HEK293 (cell line): ENCODE results near the gene YIF1B.
A peak's percentile ranks its signal among the peaks of the same experiment; 100 is the strongest.

ENCODE experiments used
- CTCF ChIA-PET: fragments of 350-600 bp; formaldehyde crosslinking; extraction: SDS; loops from one replicate; lab custom pipeline; 2021; ENCODE audit warnings: antibody characterized with exemption; lab: Yijun Ruan, JAX
- POLR2A ChIA-PET: fragments of 300-600 bp; formaldehyde crosslinking; extraction: SDS; loops from one replicate; lab custom pipeline; 2020; ENCODE audit warnings: antibody characterized with exemption, inconsistent platforms; lab: Yijun Ruan, JAX
- H3K27ac ChIP-seq: fragments of 200-500 bp; sonication (Bioruptor generic); 2 replicates; pipeline ENCODE4 v1.5.1; 2014; ENCODE audit warnings: low read depth, low read length, control low read depth, inconsistent platforms; ENCODE audit errors: extremely low read depth
- H3K36me3 ChIP-seq, 2 experiments: fragments of 200-500 bp in 1 of 2; sonication (Bioruptor generic) in 1 of 2; 1 replicate in 1 of 2; 2 replicates in 1 of 2; pipeline ENCODE4 v1.5.1; 2014 to 2017; ENCODE audit warnings: inconsistent platforms in 2 of 2, low read length in 2 of 2; ENCODE audit not compliant: control insufficient read depth in 2 of 2, insufficient read depth in 1 of 2
- H3K4me1 ChIP-seq: fragments of 200-500 bp; sonication (Bioruptor generic); 2 replicates; pipeline ENCODE4 v1.5.1; 2014; ENCODE audit warnings: mild to moderate bottlenecking, low read length, inconsistent platforms; ENCODE audit not compliant: control insufficient read depth, insufficient read depth
- H3K4me3 ChIP-seq: 2 replicates; pipeline ENCODE4 v1.5.1; 2011; ENCODE audit warnings: low read depth, mild to moderate bottlenecking, control low read depth, low read length, moderate library complexity
- H3K9me3 ChIP-seq: fragments of 200-500 bp; sonication (Bioruptor generic); 2 replicates; pipeline ENCODE4 v1.5.1; 2014; ENCODE audit warnings: low read depth, low read length, inconsistent platforms; ENCODE audit not compliant: control insufficient read depth, insufficient read depth
- BCL6B ChIP-seq: fragments of 450-650 bp; formaldehyde crosslinking; IDR thresholded peaks from 2 replicates; pipeline ENCODE4 v1.5.1; 2017; ENCODE audit warnings: missing biosample characterization, missing genetic modification characterization
- INSM2 ChIP-seq: fragments of 450-650 bp; formaldehyde crosslinking; IDR thresholded peaks from 2 replicates; pipeline ENCODE4 v1.5.1; 2016; ENCODE audit warnings: missing biosample characterization, missing genetic modification characterization
- KLF17 ChIP-seq: fragments of 450-650 bp; formaldehyde crosslinking; IDR thresholded peaks from 2 replicates; pipeline ENCODE4 v1.5.1; 2016; ENCODE audit warnings: missing biosample characterization, missing genetic modification characterization
- RBAK ChIP-seq: fragments of 450-650 bp; formaldehyde crosslinking; IDR thresholded peaks from 2 replicates; pipeline ENCODE4 v1.5.1; 2016; ENCODE audit warnings: missing biosample characterization, missing genetic modification characterization
- ZBTB17 ChIP-seq: fragments of 450-650 bp; formaldehyde crosslinking; IDR thresholded peaks from 2 replicates; pipeline ENCODE4 v1.5.1; 2016; ENCODE audit warnings: missing biosample characterization, missing genetic modification characterization
- ZBTB48 ChIP-seq: fragments of 450-650 bp; formaldehyde crosslinking; IDR thresholded peaks from 2 replicates; pipeline ENCODE4 v1.5.1; 2016; ENCODE audit warnings: missing biosample characterization, missing genetic modification characterization
- ZFHX2 ChIP-seq: fragments of 450-650 bp; formaldehyde crosslinking; conservative IDR thresholded peaks from 2 replicates; pipeline ENCODE4 v1.5.1; 2016; ENCODE audit warnings: missing biosample characterization, missing genetic modification characterization
- ZFP37 ChIP-seq: fragments of 450-650 bp; formaldehyde crosslinking; IDR thresholded peaks from 2 replicates; pipeline ENCODE4 v1.5.1; 2016; ENCODE audit warnings: missing biosample characterization, missing genetic modification characterization
- ZIC2 ChIP-seq: fragments of 450-650 bp; formaldehyde crosslinking; IDR thresholded peaks from 2 replicates; pipeline ENCODE4 v1.5.1; 2016; ENCODE audit warnings: missing biosample characterization, missing genetic modification characterization
- ZNF10 ChIP-seq: fragments of 450-650 bp; formaldehyde crosslinking; IDR thresholded peaks from 2 replicates; pipeline ENCODE4 v1.5.1; 2017; ENCODE audit warnings: missing biosample characterization, missing genetic modification characterization
- ZNF112 ChIP-seq: fragments of 450-650 bp; formaldehyde crosslinking; IDR thresholded peaks from 2 replicates; pipeline ENCODE4 v1.5.0; 2017; ENCODE audit warnings: missing biosample characterization, missing genetic modification characterization
- ZNF211 ChIP-seq: fragments of 450-650 bp; formaldehyde crosslinking; IDR thresholded peaks from 2 replicates; pipeline ENCODE4 v1.5.1; 2016; ENCODE audit warnings: low read depth, missing biosample characterization, missing genetic modification characterization
- ZNF223 ChIP-seq: fragments of 450-650 bp; formaldehyde crosslinking; IDR thresholded peaks from 2 replicates; pipeline ENCODE4 v1.5.1; 2016; ENCODE audit warnings: missing biosample characterization, missing genetic modification characterization
- ZNF335 ChIP-seq: fragments of 450-650 bp; formaldehyde crosslinking; conservative IDR thresholded peaks from 2 replicates; pipeline ENCODE4 v1.5.1; 2016; ENCODE audit warnings: missing biosample characterization, missing genetic modification characterization
- ZNF529 ChIP-seq: fragments of 450-650 bp; formaldehyde crosslinking; IDR thresholded peaks from 2 replicates; pipeline ENCODE4 v1.5.1; 2017; ENCODE audit warnings: missing genetic modification characterization, missing biosample characterization; ENCODE audit not compliant: insufficient replicate concordance
- ZNF560 ChIP-seq: fragments of 450-650 bp; formaldehyde crosslinking; IDR thresholded peaks from 2 replicates; pipeline ENCODE4 v1.5.1; 2017; ENCODE audit warnings: missing biosample characterization, missing genetic modification characterization, borderline replicate concordance
- ZNF621 ChIP-seq: fragments of 450-650 bp; formaldehyde crosslinking; IDR thresholded peaks from 2 replicates; pipeline ENCODE4 v1.5.1; 2017; ENCODE audit warnings: missing biosample characterization, missing genetic modification characterization
- ZNF660 ChIP-seq: fragments of 450-650 bp; IDR thresholded peaks from 2 replicates; pipeline ENCODE4 v1.5.1; 2018; ENCODE audit warnings: missing biosample characterization, mild to moderate bottlenecking, missing genetic modification characterization
- ZNF677 ChIP-seq: fragments of 450-650 bp; IDR thresholded peaks from 2 replicates; pipeline ENCODE4 v1.5.0; 2018; ENCODE audit warnings: missing biosample characterization, mild to moderate bottlenecking, missing genetic modification characterization, moderate library complexity
- ZNF747 ChIP-seq: fragments of 450-650 bp; formaldehyde crosslinking; IDR thresholded peaks from 2 replicates; pipeline ENCODE4 v1.5.1; 2016; ENCODE audit warnings: missing biosample characterization, missing genetic modification characterization
- ZNF791 ChIP-seq: fragments of 450-650 bp; formaldehyde crosslinking; IDR thresholded peaks from 2 replicates; pipeline ENCODE4 v1.5.1; 2016; ENCODE audit warnings: missing biosample characterization, missing genetic modification characterization
- TF ChIP-seq, protein P1 (sequence below): fragments of 450-650 bp; formaldehyde crosslinking; IDR thresholded peaks from 2 replicates; pipeline ENCODE4 v1.5.1; 2016; ENCODE audit warnings: missing biosample characterization, missing genetic modification characterization

YIF1B gene

DNA sequence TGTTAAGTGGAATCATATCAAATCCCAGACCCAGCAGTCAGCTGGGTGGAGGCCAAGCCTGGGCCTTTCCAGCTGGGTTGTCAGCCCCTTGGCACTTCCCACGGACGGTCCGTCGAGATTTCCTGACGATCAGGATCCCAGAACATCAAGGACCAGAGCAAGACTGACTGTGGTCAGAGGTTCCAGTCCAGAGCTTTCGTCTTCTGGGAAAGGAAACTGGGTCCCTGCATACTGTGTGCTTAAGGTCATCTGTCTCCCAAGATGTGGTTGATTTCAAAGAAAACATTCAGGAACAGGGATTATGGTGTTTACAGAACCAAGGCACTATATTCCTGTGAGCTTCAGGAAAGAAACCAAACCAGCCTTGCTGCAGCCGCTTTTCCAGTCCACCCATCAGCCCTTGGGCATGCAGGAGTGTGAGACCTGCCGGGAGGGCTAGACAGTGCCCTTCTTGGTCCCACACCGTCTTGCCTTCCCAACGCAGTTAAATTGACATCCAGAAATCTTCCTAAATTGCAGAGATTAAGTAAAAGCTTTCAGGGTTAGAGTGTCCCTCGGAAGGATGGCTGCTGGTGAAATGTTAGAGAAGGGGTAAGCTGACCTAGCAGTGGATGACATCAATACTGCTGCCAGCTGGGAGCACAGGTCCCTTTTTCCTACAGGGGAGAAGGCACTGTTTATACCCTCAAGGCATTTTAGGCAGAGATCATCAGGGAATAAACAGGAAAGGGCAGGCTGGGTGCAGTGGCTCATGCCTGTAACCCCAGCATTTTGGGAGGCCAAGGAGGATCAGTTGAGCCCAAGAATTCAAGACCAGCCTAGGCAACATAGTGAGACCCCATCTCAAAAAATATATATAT lies 16.7 kb downstream of the YIF1B start:
- Histone ChIP-seq H3K9me3 (no peaks in the 10 kb centered on the region), H3K36me3 (no peaks in the 10 kb centered on the region; a peak in 1 of 3 replicates), H3K27ac (peak overlapping the region; percentile 8; the same call in 1 of the 2 replicates), H3K4me1 (no peaks in the 10 kb centered on the region), H3K4me3 (no peak overlapping the region)
- TF ChIP-seq ZBTB17 (tag by site-specific recombination) (peak; percentile 29; the same call in 1 of the 2 replicates), ZFP37 (tag by site-specific recombination) (no peak), BCL6B (peak; percentile 7; the same call in 1 of the 2 replicates)
- POLR2A ChIA-PET = interaction anchor here (0.6 to 1.4 kb wide), 4 partner anchors 11 to 44 kb away, joined by 3 to 5 read pairs (median 4); partner anchors contain the start of gene PPP1R14A
- CTCF ChIA-PET = interaction anchor here (0.6 to 1.1 kb wide), 7 partner anchors 10 to 396 kb away, joined by 3 to 8 read pairs (median 4); no protein-coding TSS in a partner anchor

DNA sequence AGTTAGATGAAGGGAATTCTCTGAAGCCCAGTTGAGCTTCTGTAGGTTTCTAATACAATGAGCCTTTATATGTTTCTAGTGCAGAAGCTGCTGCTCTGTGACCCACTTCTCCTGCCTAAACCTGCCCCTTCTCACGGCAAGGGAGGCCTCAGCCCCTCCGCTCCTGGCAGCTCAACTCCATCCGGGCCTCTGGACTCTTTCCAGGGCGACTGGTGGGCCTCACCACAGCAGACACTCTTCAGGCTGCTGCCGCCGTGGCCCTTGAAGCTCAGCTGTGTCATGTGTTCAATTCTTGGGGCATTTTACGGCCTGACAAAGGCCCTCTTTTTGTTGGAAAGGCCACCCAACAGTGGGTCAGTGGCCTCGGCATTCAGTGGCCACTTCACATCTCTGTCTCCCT lies 21.7 kb downstream of the YIF1B start:
- POLR2A ChIA-PET = interaction anchor here (0.7 to 1.8 kb wide), 2 partner anchors 28 to 632 kb away, joined by 3 to 5 read pairs; no protein-coding TSS in a partner anchor
- Histone ChIP-seq H3K36me3 (peaks cover 29 to 40% of the 10 kb centered on the region in 2 experiments; a peak in 2 of 3 replicates), H3K4me1 (no peaks in the 10 kb centered on the region), H3K27ac (no peak overlapping the region), H3K9me3 (no peaks in the 10 kb centered on the region), H3K4me3 (no peak overlapping the region)
- CTCF ChIA-PET = interaction anchor here (0.7 to 1.6 kb wide), 4 partner anchors 9 to 61 kb away, joined by 3 to 7 read pairs (median 4); partner anchors contain the start of gene CATSPERG
- no peak for TF ChIP-seq ZNF677
- TF ChIP-seq ZBTB17 (tag by site-specific recombination) = peak; percentile 28; the same call in 1 of the 2 replicates
- TF ChIP-seq ZNF223 (tag by site-specific recombination) = no peak
- peak; percentile 81 for TF ChIP-seq ZNF10

- peaks cover 31 to 48% of the 10 kb centered on the region in 2 experiments; a peak in 2 of 3 replicates for H3K36me3 ChIP-seq
- ChIA-PET CTCF (interaction anchor here (0.7 kb wide), 1 partner anchor 110 kb away, joined by 3 read pairs; the partner anchor contains the start of gene FAM98C), POLR2A (interaction anchor here (1.8 kb wide), 1 partner anchor 27 kb away, joined by 5 read pairs; no protein-coding TSS in a partner anchor)
- H3K27ac ChIP-seq = no peak overlapping the region
- TF ChIP-seq ZIC2 (tag by site-specific recombination) (peak; percentile 51), ZNF335 (no peak), ZBTB48 (tag by site-specific recombination) (peak; percentile 36; the same call in 1 of the 2 replicates), ZNF560 (tag by site-specific recombination) (no peak)
- no peaks in the 10 kb centered on the region for H3K9me3 ChIP-seq
- H3K4me3 ChIP-seq = no peak overlapping the region
- H3K4me1 ChIP-seq = no peaks in the 10 kb centered on the region
These were observed 22.5 kb downstream of the YIF1B start for GRCh38 chr19:38293281-38293680.

GRCh38 chr19:38291855-38292254 lies 23.9 kb downstream of the YIF1B start:
- ChIA-PET POLR2A (no interaction called here), CTCF (no interaction called here)
- H3K27ac ChIP-seq = no peak overlapping the region
- no peak overlapping the region for H3K4me3 ChIP-seq
- no peaks in the 10 kb centered on the region for H3K4me1 ChIP-seq
- H3K36me3 ChIP-seq = peaks cover 42 to 58% of the 10 kb centered on the region in 2 experiments
- no peaks in the 10 kb centered on the region for H3K9me3 ChIP-seq
- TF ChIP-seq ZNF211 (tag by site-specific recombination) = no peak
- no peak for TF ChIP-seq ZNF791 (tag by site-specific recombination)
- no peak for TF ChIP-seq ZFHX2
- no peak for TF ChIP-seq KLF17
- TF ChIP-seq RBAK = no peak
- TF ChIP-seq ZNF112 (tag by site-specific recombination) = no peak
- no peak for TF ChIP-seq INSM2 (tag by site-specific recombination)
- no peak for TF ChIP-seq ZNF747 (tag by site-specific recombination)
- no peak for TF ChIP-seq ZNF660 (tag by site-specific recombination)
- TF ChIP-seq ZNF529 = no peak
- TF ChIP-seq ZNF621 = no peak
- TF ChIP-seq, protein P1, sequence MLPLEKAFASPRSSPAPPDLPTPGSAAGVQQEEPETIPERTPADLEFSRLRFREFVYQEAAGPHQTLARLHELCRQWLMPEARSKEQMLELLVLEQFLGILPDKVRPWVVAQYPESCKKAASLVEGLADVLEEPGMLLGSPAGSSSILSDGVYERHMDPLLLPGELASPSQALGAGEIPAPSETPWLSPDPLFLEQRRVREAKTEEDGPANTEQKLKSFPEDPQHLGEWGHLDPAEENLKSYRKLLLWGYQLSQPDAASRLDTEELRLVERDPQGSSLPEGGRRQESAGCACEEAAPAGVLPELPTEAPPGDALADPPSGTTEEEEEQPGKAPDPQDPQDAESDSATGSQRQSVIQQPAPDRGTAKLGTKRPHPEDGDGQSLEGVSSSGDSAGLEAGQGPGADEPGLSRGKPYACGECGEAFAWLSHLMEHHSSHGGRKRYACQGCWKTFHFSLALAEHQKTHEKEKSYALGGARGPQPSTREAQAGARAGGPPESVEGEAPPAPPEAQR = no peak
